HEK293T (cell line): ENCODE data around the gene CYP46A1.

Source experiments
- BHLHE40 ChIP-seq: fragments of 450-650 bp; IDR thresholded peaks from 2 replicates; pipeline ENCODE4 v1.6.1; 2016; ENCODE audit warnings: mild to moderate bottlenecking, moderate library complexity, borderline replicate concordance
- ELF4 ChIP-seq: fragments of 450-650 bp; IDR thresholded peaks from 2 replicates; pipeline ENCODE4 v1.6.1; 2017; ENCODE audit warnings: antibody characterized with exemption
- FOXK2 ChIP-seq: fragments of 450-650 bp; IDR thresholded peaks from 2 replicates; pipeline ENCODE4 v1.6.1; 2016; ENCODE audit warnings: mild to moderate bottlenecking
- FOXM1 ChIP-seq: fragments of 450-650 bp; IDR thresholded peaks from 2 replicates; pipeline ENCODE4 v1.6.1; 2017; ENCODE audit warnings: mild to moderate bottlenecking, borderline replicate concordance
- HDGF ChIP-seq: fragments of 450-650 bp; IDR thresholded peaks from 2 replicates; pipeline ENCODE4 v1.6.1; 2017; ENCODE audit warnings: antibody characterized with exemption, borderline replicate concordance
- L3MBTL2 ChIP-seq: fragments of 450-650 bp; conservative IDR thresholded peaks from 2 replicates; pipeline ENCODE4 v1.6.1; 2016; ENCODE audit warnings: mild to moderate bottlenecking
- LEF1 ChIP-seq: fragments of 450-650 bp; IDR thresholded peaks from 2 replicates; pipeline ENCODE4 v1.6.1; 2017; ENCODE audit warnings: mild to moderate bottlenecking, borderline replicate concordance
- NFRKB ChIP-seq: fragments of 450-650 bp; IDR thresholded peaks from 2 replicates; pipeline ENCODE4 v1.6.1; 2016; ENCODE audit warnings: mild to moderate bottlenecking, moderate library complexity
- PKNOX1 ChIP-seq: fragments of 450-650 bp; IDR thresholded peaks from 2 replicates; pipeline ENCODE4 v1.6.1; 2016
- SP1 ChIP-seq: fragments of 450-650 bp; IDR thresholded peaks from 2 replicates; pipeline ENCODE4 v1.6.1; 2017
- SUZ12 ChIP-seq: fragments of 450-650 bp; IDR thresholded peaks from 2 replicates; pipeline ENCODE4 v1.6.1; 2016; ENCODE audit warnings: mild to moderate bottlenecking
- TARDBP ChIP-seq: fragments of 450-650 bp; IDR thresholded peaks from 2 replicates; pipeline ENCODE4 v1.6.1; 2016
- ZNF384 ChIP-seq: fragments of 450-650 bp; IDR thresholded peaks from 2 replicates; pipeline ENCODE4 v1.6.1; 2016

GRCh38 chr14:99744873-99745224 is 60.8 kb downstream of the CYP46A1 start:
- no peak for TF ChIP-seq ELF4
- no peak for TF ChIP-seq ZNF384
- TF ChIP-seq SUZ12: no peak
- TF ChIP-seq NFRKB: no peak
- no peak for TF ChIP-seq SP1
- TF ChIP-seq PKNOX1: no peak
- no peak for TF ChIP-seq FOXM1
- no peak for TF ChIP-seq L3MBTL2
- no peak for TF ChIP-seq TARDBP
- no peak for TF ChIP-seq FOXK2
- TF ChIP-seq BHLHE40: no peak
- no peak for TF ChIP-seq LEF1
- TF ChIP-seq HDGF: no peak
